CD4-positive, alpha-beta T cell treated with Interleukin-2 at 100 ng/mL for 4 hours (primary cell): Measurements from ENCODE around the gene LPGAT1.
"Not testable (repeated sequence)": the region's sequence is repeated elsewhere in the genome, so short reads cannot be mapped to it uniquely, and the experiment has no call there.

Source experiments
- DNase-seq: peaks from one replicate; pipeline ENCODE4 v3.0.0-alpha.2; 2020; ENCODE audit warnings: low spot score

LPGAT1 gene

DNA sequence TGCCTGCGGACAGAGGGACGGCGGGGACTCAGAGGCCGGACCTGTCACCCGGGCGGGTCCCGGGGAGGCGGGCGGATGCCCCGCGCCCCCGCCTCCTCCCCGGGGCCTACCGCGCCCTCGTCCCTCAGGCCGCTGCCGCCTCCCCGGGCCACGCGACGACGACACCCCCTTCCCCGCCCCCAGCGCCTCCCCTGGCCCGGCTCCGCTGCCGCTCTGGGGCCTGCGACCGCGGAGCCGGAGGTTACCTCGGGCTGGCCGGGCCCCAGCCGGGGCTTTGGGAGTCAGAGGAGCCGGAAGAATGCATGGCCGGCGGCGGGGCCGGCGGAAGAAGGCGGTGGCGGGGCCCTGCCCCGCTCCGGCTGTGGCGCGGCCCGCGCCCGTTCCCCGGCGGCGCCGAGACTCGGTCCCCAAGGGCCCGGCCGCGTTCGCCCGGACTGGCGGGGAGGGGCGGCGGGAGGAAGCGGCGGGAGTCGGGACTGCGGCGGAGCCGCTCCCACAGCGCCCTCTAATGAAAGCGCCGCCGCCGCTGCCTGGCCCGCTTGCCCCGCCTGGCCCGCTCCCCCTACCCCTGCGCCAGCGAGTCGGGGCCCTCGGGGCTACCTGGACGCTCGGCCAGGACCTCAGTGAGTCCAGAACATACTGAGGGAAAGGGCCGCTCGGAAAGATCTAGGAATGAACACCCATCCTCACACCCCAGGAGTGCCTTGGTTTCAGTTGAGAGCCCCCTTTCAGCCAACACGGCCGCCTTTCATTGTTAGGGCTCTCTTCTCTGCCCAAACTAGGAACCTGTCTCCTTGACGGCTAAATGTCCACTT is at the start of gene LPGAT1:
TSS of gene LPGAT1 (minus strand) at position 436 of the 815 bp plus-strand sequence. CDS start 1,467 bp downstream, outside the sequence.
- DNase-seq: peak; percentile 66

GRCh38 chr1:211879475-211879874 is 48.9 kb upstream of the LPGAT1 start:
- no peak for DNase-seq

GRCh38 chr1:211876851-211877590 is 46.5 kb upstream of the LPGAT1 start:
- no peak for DNase-seq

GRCh38 chr1:211875541-211875940 is 45.0 kb upstream of the LPGAT1 start:
- DNase-seq: no peak

- no peak for DNase-seq
These were observed 44.2 kb upstream of the LPGAT1 start for GRCh38 chr1:211874521-211875347.

- not testable (repeated sequence) for DNase-seq
These were observed 43.2 kb upstream of the LPGAT1 start for GRCh38 chr1:211873731-211874130.

DNA sequence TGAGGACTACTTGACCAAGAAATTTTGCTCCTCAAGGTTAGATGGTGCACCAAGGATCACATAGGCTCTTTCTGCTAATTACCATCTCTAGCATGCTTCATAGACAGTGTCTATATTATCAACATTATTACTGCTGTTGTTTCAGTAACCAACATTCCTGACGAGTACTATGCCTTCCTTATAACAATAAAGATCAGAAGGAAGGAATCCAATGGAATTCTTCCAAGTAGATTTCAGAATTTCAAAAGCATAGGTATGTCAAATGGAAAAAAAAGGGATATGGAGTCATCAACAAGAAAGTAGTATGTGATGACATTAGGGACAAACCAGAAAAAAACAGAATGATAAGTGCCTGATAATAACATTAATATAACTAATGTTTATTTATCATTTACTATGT is 39.6 kb upstream of the LPGAT1 start:
- DNase-seq: no peak

DNA sequence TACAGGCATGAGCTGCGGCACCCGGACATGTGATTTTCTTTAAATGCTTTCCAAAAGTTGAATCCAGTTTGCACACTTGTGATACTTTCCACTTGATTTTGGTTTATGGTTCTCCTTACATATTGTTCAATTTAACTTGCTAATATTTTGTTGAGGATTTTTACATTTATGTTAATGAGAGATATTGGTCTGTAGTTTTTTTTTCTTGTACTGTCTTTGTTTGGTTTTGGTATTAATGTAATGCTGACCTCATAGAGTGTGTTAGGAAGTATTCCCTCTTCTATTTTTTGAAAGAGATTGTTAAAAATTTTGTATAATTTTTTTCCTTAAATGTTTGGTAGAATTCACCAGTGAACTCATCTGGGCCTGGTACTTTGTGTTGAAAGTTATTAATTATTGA is 34.6 kb upstream of the LPGAT1 start:
- no peak for DNase-seq

GRCh38 chr1:211859405-211859804 is 28.8 kb upstream of the LPGAT1 start:
- no peak for DNase-seq

DNA sequence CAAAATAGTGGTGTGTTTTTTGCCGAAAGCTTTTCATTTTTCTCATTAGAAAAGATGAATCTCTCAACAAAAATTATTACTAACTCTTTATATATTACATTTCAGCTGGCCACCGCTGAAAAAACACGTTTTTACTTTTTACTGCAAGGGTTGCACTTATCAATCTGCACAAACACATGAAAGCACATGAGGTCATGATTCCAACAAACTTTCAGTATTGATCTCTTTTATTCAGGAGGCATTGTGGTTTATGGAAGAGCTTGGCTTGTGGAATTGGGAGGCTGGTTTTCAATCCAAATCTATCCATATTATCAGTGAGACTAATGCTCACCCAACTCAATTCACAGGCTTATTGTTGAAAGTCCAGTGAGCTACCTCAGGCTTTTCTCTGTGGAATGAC is 20.6 kb upstream of the LPGAT1 start:
- DNase-seq: no peak

GRCh38 chr1:211843507-211844298 is 13.1 kb upstream of the LPGAT1 start:
- no peak for DNase-seq

DNA sequence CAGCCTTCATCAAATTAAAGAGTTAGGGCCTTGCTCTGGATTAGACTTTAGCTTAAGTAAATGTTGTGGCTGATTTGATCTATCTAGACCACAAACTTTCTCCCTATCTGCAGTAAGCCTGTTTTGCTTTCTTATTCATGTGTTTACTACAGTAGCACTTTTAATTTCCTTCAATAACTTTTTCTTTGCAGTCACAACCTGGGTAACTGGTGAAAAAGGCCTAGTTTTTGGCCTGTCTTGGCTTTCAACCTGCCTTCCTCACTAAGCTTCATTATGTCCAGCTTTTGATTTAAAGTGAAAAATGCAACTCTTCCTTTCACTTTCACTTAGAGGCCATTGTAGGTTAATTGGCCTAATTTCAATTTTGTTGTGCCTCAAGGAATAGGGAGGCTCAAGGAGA is 12.5 kb upstream of the LPGAT1 start:
- DNase-seq: no peak

GRCh38 chr1:211842518-211842917 is 12.0 kb upstream of the LPGAT1 start:
- no peak for DNase-seq

- DNase-seq: no peak
These were observed 8.5 kb upstream of the LPGAT1 start for GRCh38 chr1:211839106-211839505.

DNA sequence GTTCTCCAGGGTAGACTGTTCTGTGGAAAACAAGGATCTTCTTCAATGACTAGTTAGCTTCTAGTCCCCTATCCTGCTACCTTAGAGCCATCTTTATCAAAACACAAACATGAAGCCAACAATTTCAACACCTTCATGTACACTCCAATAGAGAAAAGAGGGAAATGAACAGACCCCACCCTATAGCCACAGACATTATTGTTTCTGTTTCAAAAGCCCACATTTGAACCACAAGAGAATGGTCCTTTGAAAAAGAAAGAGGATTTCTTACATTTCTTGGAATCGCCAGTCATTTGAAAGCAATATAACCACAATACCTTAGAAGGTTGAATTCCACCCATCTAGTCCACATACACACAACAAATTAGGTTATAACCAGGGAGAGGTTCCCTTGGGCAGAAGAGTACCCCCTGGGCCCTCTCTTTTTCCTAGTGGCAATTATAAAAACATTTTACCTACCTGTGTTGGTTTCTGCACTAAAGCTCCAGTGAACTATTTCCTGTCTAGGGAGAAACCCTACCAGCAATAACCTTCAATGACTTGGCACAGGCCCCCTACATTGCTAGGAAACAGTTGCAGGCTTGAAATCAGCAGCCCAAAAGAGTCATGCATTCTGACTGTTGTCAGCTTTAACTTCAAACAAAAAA is 2.7 kb upstream of the LPGAT1 start:
- DNase-seq: peak; percentile 62

GRCh38 chr1:211832661-211833060 is 2.1 kb upstream of the LPGAT1 start:
- DNase-seq: no peak

- no peak for DNase-seq
These were observed 1.2 kb upstream of the LPGAT1 start for GRCh38 chr1:211831558-211832323.

DNA sequence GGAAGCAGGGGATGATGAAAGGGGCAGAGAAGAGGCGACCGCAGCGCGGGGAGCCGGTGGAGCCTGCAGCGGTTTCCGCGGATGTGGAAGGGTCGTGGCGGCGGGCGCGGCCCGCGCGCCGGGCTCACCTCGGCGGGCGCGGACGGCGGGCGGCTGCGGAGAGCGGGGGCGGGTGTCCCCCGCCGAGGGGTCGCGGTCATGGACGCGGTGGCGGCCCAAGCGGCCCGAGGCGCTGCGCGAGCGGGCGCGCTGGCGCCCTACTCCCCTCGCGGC is 572 bp downstream of the LPGAT1 start:
- peak; percentile 16 for DNase-seq

DNA sequence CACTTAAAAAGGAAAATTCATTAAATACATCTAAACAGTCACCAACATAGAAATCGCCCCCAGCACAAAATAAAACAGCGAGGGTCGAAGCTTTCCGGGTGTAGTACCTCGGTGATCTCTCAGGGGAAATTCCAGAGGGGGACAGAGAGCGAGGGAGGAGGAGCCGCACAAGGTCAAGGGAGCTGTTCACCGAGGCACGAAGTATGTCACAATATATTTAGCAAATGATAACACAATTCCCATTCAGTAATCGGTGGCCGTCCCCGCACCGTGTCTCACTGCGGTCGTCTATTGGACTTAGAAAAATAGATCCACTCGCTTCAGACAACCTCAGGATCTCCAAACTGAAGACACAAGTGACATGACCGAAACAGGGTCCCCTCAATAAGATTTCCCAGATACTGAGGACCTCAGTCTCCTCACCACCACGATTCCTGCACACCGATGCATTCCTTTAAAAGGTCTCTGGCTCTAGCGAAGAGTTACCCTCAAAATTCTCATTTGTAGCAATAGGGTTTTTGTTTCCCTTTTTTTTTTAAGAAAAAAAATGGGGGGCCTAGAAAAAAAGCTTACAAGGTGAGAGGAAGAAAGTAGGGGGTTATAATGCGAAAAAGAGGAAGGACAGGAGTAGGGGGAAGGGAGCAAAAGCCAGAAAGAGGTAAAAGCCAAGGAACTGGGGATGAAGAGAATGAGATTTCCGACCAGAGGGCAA is 1.1 kb downstream of the LPGAT1 start:
- no peak for DNase-seq
